Sigmoid colon (tissue), 7 donors: ENCODE measurements around the gene SLC12A3. TPM values are rescaled to one million over a fixed set of nuclear protein-coding genes. Genes with fewer than 3 reads are reported as not detected.

ENCODE experiments used
- DNase-seq: peaks from one replicate; pipeline ENCODE4 v3.0.0-alpha.2; 2019
- H3K27ac ChIP-seq, 4 donors: fragments of 200-600 bp; sonication (generic); one replicate each; pipeline ENCODE4 v1.5.1; 2016 to 2019; ENCODE audit warnings: mild to moderate bottlenecking in 1 of 4
- H3K27me3 ChIP-seq, 3 donors: fragments of 200-600 bp; sonication (generic); one replicate each; pipeline ENCODE4 v1.5.1; 2019; ENCODE audit warnings: mild to moderate bottlenecking in 1 of 3
- H3K36me3 ChIP-seq, 4 donors: fragments of 200-600 bp; sonication (generic); one replicate each; pipeline ENCODE4 v1.5.1; 2016 to 2019
- H3K4me1 ChIP-seq, 4 donors: fragments of 200-600 bp; sonication (generic); one replicate each; pipeline ENCODE4 v1.5.1; 2017 to 2019
- H3K4me3 ChIP-seq, 4 donors: fragments of 200-600 bp; sonication (generic); one replicate each; pipeline ENCODE4 v1.5.1; 2017 to 2019; ENCODE audit warnings: mild to moderate bottlenecking in 2 of 4, moderate library complexity in 1 of 4
- H3K9me3 ChIP-seq, 4 donors: fragments of 200-600 bp in 3 of 4; sonication (generic) in 3 of 4; one replicate each; pipeline versions ENCODE4 v1.5.1 to v1.6.1; 2013 to 2019
- CTCF ChIP-seq, 4 experiments: fragments of 450-650 bp in 3 of 4; fragments of 200-600 bp in 1 of 4; IDR thresholded peaks; one replicate each; pipeline ENCODE4 v1.5.1; 2016 to 2019; ENCODE audit warnings: antibody characterized with exemption in 4 of 4, mild to moderate bottlenecking in 3 of 4, moderate library complexity in 2 of 4
- EP300 ChIP-seq, 4 donors: sonication (generic); formaldehyde crosslinking; IDR thresholded peaks; one replicate each; pipeline ENCODE4 v1.6.1; 2017; ENCODE audit warnings: antibody characterized with exemption in 4 of 4
- POLR2A ChIP-seq, 2 donors: fragments of 450-650 bp; IDR thresholded peaks; one replicate each; pipeline ENCODE4 v1.6.1; 2016; ENCODE audit warnings: antibody characterized with exemption in 2 of 2, mild to moderate bottlenecking in 2 of 2, moderate library complexity in 2 of 2
- POLR2AphosphoS5 ChIP-seq, 4 donors: sonication (generic); formaldehyde crosslinking; IDR thresholded peaks; one replicate each; pipeline ENCODE4 v1.6.1; 2017; ENCODE audit warnings: antibody characterized with exemption in 4 of 4
- WGBS, 2 donors: extraction: QIAGEN DNeasy Blood & Tissue Kit; methylation state at CpG; one replicate each; pipeline ENCODE4 v1.1.7; 2013; 5-methylcytosine and 5-hydroxymethylcytosine counted together
- intact Hi-C: fragments of 100-400 bp; cut with DNase I; formaldehyde crosslinking; loops from one replicate; pipeline ENCODE4 v1.15.1; 2023
- polyA plus RNA-seq, 3 donors: library from polyadenylated mRNA; stranded (reverse); fragments of 200-250 nt; gene quantifications; one replicate each; pipeline ENCODE4 v1.2.3, GENCODE V29; 2013
- total RNA-seq, 4 donors: library from RNA; depleted of rRNA; stranded (reverse); fragments of >200 nt; gene quantifications; one replicate each; pipeline ENCODE4 v1.1.0, GENCODE V29; 2016
- donor health status: healthy with polysubstance abuse.
- donor health status: Bipolar disorder and iron deficiency.
- donor health status: healthy.

SLC12A3 gene
- total and polyA plus RNA-seq, 7 donors: 0.16 TPM; not detected in 6

- intact Hi-C loops: no loop called here
- Histone ChIP-seq H3K4me3 (no peak overlapping the region), H3K27me3 (no peaks in the 10 kb centered on the region), H3K36me3 (peaks cover 34 to 54% (median 36%) of the 10 kb centered on the region in 4 donors), H3K4me1 (no peaks in the 10 kb centered on the region), H3K27ac (no peak overlapping the region), H3K9me3 (no peaks in the 10 kb centered on the region)
- TF ChIP-seq POLR2A (IDR thresholded peaks at IDR 0.05) (no peak), POLR2AphosphoS5 (IDR thresholded peaks at IDR 0.05) (peak in 1 of 4 donors; percentile 23)
- 87 to 88% methylated on average over 10 of the region's 10 CpGs for WGBS, 2 donors
- DNase-seq: peak; percentile 64
Observed at GRCh38 chr16:56946767-56947603, 82.0 kb downstream of the SLC12A3 start.

GRCh38 chr16:56947604-56947995, 82.6 kb downstream of the SLC12A3 start:
- TF ChIP-seq CTCF (IDR thresholded peaks at IDR 0.05): no peak
- no peak for TF ChIP-seq POLR2A (IDR thresholded peaks at IDR 0.05)
- TF ChIP-seq POLR2AphosphoS5 (IDR thresholded peaks at IDR 0.05): no peak
- TF ChIP-seq EP300 (IDR thresholded peaks at IDR 0.05): no peak
- no peaks in the 10 kb centered on the region for H3K9me3 ChIP-seq
- no peaks in the 10 kb centered on the region for H3K4me1 ChIP-seq
- H3K27me3 ChIP-seq: no peaks in the 10 kb centered on the region
- no peak overlapping the region for H3K27ac ChIP-seq
- WGBS, 2 donors: 89 to 95% methylated on average over 2 of the region's 2 CpGs
- intact Hi-C loops: no loop called here
- no peak for DNase-seq
- H3K36me3 ChIP-seq: peaks cover 28 to 48% (median 30%) of the 10 kb centered on the region in 4 donors
- H3K4me3 ChIP-seq: no peak overlapping the region

GRCh38 chr16:56948234-56948633, 83.2 kb downstream of the SLC12A3 start:
- Histone ChIP-seq H3K27me3 (no peaks in the 10 kb centered on the region), H3K27ac (no peak overlapping the region), H3K36me3 (peaks cover 22 to 42% (median 24%) of the 10 kb centered on the region in 4 donors), H3K9me3 (no peaks in the 10 kb centered on the region), H3K4me1 (no peaks in the 10 kb centered on the region), H3K4me3 (no peak overlapping the region)
- peak; percentile 43 for DNase-seq
- 96 to 98% methylated on average over 6 of the region's 6 CpGs for WGBS, 2 donors
- intact Hi-C loops: no loop called here
- TF ChIP-seq EP300 (IDR thresholded peaks at IDR 0.05) (no peak), CTCF (IDR thresholded peaks at IDR 0.05) (no peak), POLR2A (IDR thresholded peaks at IDR 0.05) (no peak), POLR2AphosphoS5 (IDR thresholded peaks at IDR 0.05) (no peak)

- TF ChIP-seq POLR2A (IDR thresholded peaks at IDR 0.05) (no peak), CTCF (IDR thresholded peaks at IDR 0.05) (no peak), EP300 (IDR thresholded peaks at IDR 0.05) (no peak), POLR2AphosphoS5 (IDR thresholded peaks at IDR 0.05) (no peak)
- Histone ChIP-seq H3K4me3 (no peak overlapping the region), H3K27ac (no peak overlapping the region), H3K27me3 (no peaks in the 10 kb centered on the region), H3K9me3 (no peaks in the 10 kb centered on the region), H3K36me3 (peaks cover 5 to 24% (median 6%) of the 10 kb centered on the region in 4 donors), H3K4me1 (no peaks in the 10 kb centered on the region)
- DNase-seq: no peak
- intact Hi-C loops: no loop called here
- 91 to 96% methylated on average over 4 of the region's 4 CpGs for WGBS, 2 donors
Observed at GRCh38 chr16:56950051-56950450, 85.0 kb downstream of the SLC12A3 start.

- Histone ChIP-seq H3K4me1 (no peaks in the 10 kb centered on the region), H3K4me3 (no peak overlapping the region), H3K27me3 (no peaks in the 10 kb centered on the region), H3K9me3 (no peaks in the 10 kb centered on the region), H3K36me3 (peaks cover under 1 to 20% (median 2%) of the 10 kb centered on the region in 4 donors), H3K27ac (no peak overlapping the region)
- TF ChIP-seq POLR2AphosphoS5 (IDR thresholded peaks at IDR 0.05) (no peak), CTCF (IDR thresholded peaks at IDR 0.05) (no peak), EP300 (IDR thresholded peaks at IDR 0.05) (no peak), POLR2A (IDR thresholded peaks at IDR 0.05) (no peak)
- peak; percentile 35 for DNase-seq
- intact Hi-C loops: no loop called here
- WGBS, 2 donors: 87 to 92% methylated on average over 7 of the region's 7 CpGs
Observed at GRCh38 chr16:56950455-56950854, 85.4 kb downstream of the SLC12A3 start.
